ENCODE data around the gene SMIM11.
A peak's percentile ranks its signal among the peaks of the same experiment; 100 is the strongest.
"Not testable (repeated sequence)": the region's sequence is repeated elsewhere in the genome, so short reads cannot be mapped to it uniquely, and the experiment has no call there.

The SMIM11 gene

GRCh38 chr21:34374940-34375618, at the start of gene SMIM11:
SMIM11 (plus strand) TSS chr21:34375507; CDS start chr21:34379505, 3,998 bp downstream.
- H3K27ac ChIP-seq: not testable (repeated sequence)

GRCh38 chr21:34330055-34330454, 45.3 kb upstream of the SMIM11 start:
- TF ChIP-seq CTCF (conservative IDR thresholded peaks at IDR 0.05): 0 out of 2 replicates have a peak, but pooled peaks have one; percentile 10
- no peak overlapping the region for H3K27ac ChIP-seq

- no peak for TF ChIP-seq CTCF (conservative IDR thresholded peaks at IDR 0.05)
- no peak overlapping the region for H3K27ac ChIP-seq
Measured at GRCh38 chr21:34331726-34332125, 43.6 kb upstream of the SMIM11 start.

GRCh38 chr21:34332347-34332746, 43.0 kb upstream of the SMIM11 start:
- TF ChIP-seq CTCF (conservative IDR thresholded peaks at IDR 0.05): no peak
- H3K27ac ChIP-seq: no peak overlapping the region

- H3K27ac ChIP-seq: no peak overlapping the region
- no peak for TF ChIP-seq CTCF (conservative IDR thresholded peaks at IDR 0.05)
Measured at GRCh38 chr21:34333121-34333739, 42.1 kb upstream of the SMIM11 start.

GRCh38 chr21:34335316-34335715, 40.0 kb upstream of the SMIM11 start:
- no peak overlapping the region for H3K27ac ChIP-seq

GRCh38 chr21:34336245-34336644, 39.1 kb upstream of the SMIM11 start:
- no peak overlapping the region for H3K27ac ChIP-seq
- TF ChIP-seq CTCF (conservative IDR thresholded peaks at IDR 0.05): no peak

More at GRCh38 chr21:34335316-34335715, 40.0 kb upstream of the SMIM11 start:
- no peak for TF ChIP-seq CTCF (conservative IDR thresholded peaks at IDR 0.05)
